Subcutaneous abdominal adipose tissue (tissue), 5 donors: Measurements from ENCODE around the gene TSGA10IP.
"Not testable (repeated sequence)": the region's sequence is repeated elsewhere in the genome, so short reads cannot be mapped to it uniquely, and the experiment has no call there.

Source experiments
- H3K27ac ChIP-seq: one replicate; pipeline ENCODE4 v1.7.0; 2013; ENCODE audit warnings: low read depth, mild to moderate bottlenecking, inconsistent platforms, low read length, moderate library complexity
- H3K27me3 ChIP-seq, 5 donors: one replicate each; pipeline ENCODE4 v1.7.0; 2013; ENCODE audit warnings: low read length in 5 of 5, inconsistent platforms in 1 of 5; ENCODE audit not compliant: control insufficient read depth in 5 of 5, insufficient read depth in 4 of 5
- H3K36me3 ChIP-seq, 5 donors: one replicate each; pipeline ENCODE4 v1.7.0; 2013; ENCODE audit warnings: low read length in 5 of 5; ENCODE audit not compliant: control insufficient read depth in 5 of 5, insufficient read depth in 5 of 5
- H3K4me1 ChIP-seq, 5 donors: one replicate each; pipeline ENCODE4 v1.7.0; 2013; ENCODE audit warnings: low read length in 5 of 5, mild to moderate bottlenecking in 3 of 5, moderate library complexity in 1 of 5; ENCODE audit not compliant: control insufficient read depth in 5 of 5, insufficient read depth in 5 of 5
- H3K4me3 ChIP-seq, 5 donors: one replicate each; pipeline ENCODE4 v1.7.0; 2013; ENCODE audit warnings: low read length in 5 of 5, low read depth in 1 of 5
- H3K9ac ChIP-seq, 5 donors: one replicate each; pipeline ENCODE4 v1.7.0; 2013; ENCODE audit warnings: low read length in 5 of 5, mild to moderate bottlenecking in 4 of 5, moderate library complexity in 3 of 5
- H3K9me3 ChIP-seq, 5 donors: one replicate each; pipeline ENCODE4 v1.7.0; 2013; ENCODE audit warnings: low read length in 5 of 5; ENCODE audit not compliant: control insufficient read depth in 5 of 5
- donor health status: healthy.
- donor health status: healthy.
- donor health status: healthy.
- donor health status: healthy.
- donor health status: healthy.

Gene TSGA10IP

GRCh38 chr11:65944767-65945166 lies 513 bp upstream of the TSGA10IP start:
- Histone ChIP-seq H3K36me3 (no peaks in the 10 kb centered on the region), H3K27me3 (peaks cover 0 to 7% (median 4%) of the 10 kb centered on the region in 5 donors), H3K9ac (no peak overlapping the region), H3K9me3 (no peaks in the 10 kb centered on the region), H3K4me1 (peaks cover 0 to 7% (median 0%) of the 10 kb centered on the region in 5 donors), H3K4me3 (no peak overlapping the region), H3K27ac (no peak overlapping the region)

- H3K9ac ChIP-seq: no peak overlapping the region
- no peaks in the 10 kb centered on the region for H3K9me3 ChIP-seq
- H3K36me3 ChIP-seq: no peaks in the 10 kb centered on the region
- peaks cover 0 to 7% (median 4%) of the 10 kb centered on the region in 5 donors for H3K27me3 ChIP-seq
- no peak overlapping the region for H3K27ac ChIP-seq
- H3K4me3 ChIP-seq: no peak overlapping the region
- peaks cover 0 to 7% (median 0%) of the 10 kb centered on the region in 5 donors for H3K4me1 ChIP-seq
These were observed 770 bp downstream of the TSGA10IP start for GRCh38 chr11:65945941-65946558.

GRCh38 chr11:65946655-65947054 lies 1.4 kb downstream of the TSGA10IP start:
- H3K9ac ChIP-seq: no peak overlapping the region
- peaks cover 0 to 5% (median 0%) of the 10 kb centered on the region in 5 donors for H3K4me1 ChIP-seq
- H3K27ac ChIP-seq: no peak overlapping the region
- no peak overlapping the region for H3K4me3 ChIP-seq
- H3K27me3 ChIP-seq: peaks cover 0 to 7% (median 4%) of the 10 kb centered on the region in 5 donors
- no peaks in the 10 kb centered on the region for H3K9me3 ChIP-seq
- H3K36me3 ChIP-seq: no peaks in the 10 kb centered on the region

GRCh38 chr11:65947133-65947532 lies 1.9 kb downstream of the TSGA10IP start:
- Histone ChIP-seq H3K9ac (no peak overlapping the region), H3K36me3 (no peaks in the 10 kb centered on the region), H3K4me1 (peaks cover 0 to under 1% (median 0%) of the 10 kb centered on the region in 5 donors), H3K27me3 (peaks cover 0 to 7% (median 4%) of the 10 kb centered on the region in 5 donors), H3K27ac (no peak overlapping the region), H3K4me3 (no peak overlapping the region), H3K9me3 (no peaks in the 10 kb centered on the region)

GRCh38 chr11:65947603-65948125 lies 2.4 kb downstream of the TSGA10IP start:
- H3K9me3 ChIP-seq: no peaks in the 10 kb centered on the region
- H3K9ac ChIP-seq: no peak overlapping the region
- H3K27ac ChIP-seq: no peak overlapping the region
- no peaks in the 10 kb centered on the region for H3K36me3 ChIP-seq
- no peak overlapping the region for H3K4me3 ChIP-seq
- no peaks in the 10 kb centered on the region for H3K4me1 ChIP-seq
- H3K27me3 ChIP-seq: peaks cover 0 to 7% (median 4%) of the 10 kb centered on the region in 5 donors

GRCh38 chr11:65950711-65951110 lies 5.4 kb downstream of the TSGA10IP start:
- not testable (repeated sequence) for H3K4me3 ChIP-seq, H3K27me3 ChIP-seq, H3K36me3 ChIP-seq, H3K9ac ChIP-seq, H3K4me1 ChIP-seq, H3K9me3 ChIP-seq, H3K27ac ChIP-seq

GRCh38 chr11:65951641-65952040 lies 6.4 kb downstream of the TSGA10IP start:
- not testable (repeated sequence) for H3K4me1 ChIP-seq, H3K4me3 ChIP-seq, H3K9ac ChIP-seq, H3K27ac ChIP-seq, H3K36me3 ChIP-seq, H3K27me3 ChIP-seq, H3K9me3 ChIP-seq

- Histone ChIP-seq H3K27me3 (peaks cover 4 to 9% (median 5%) of the 10 kb centered on the region in 5 donors), H3K4me1 (no peaks in the 10 kb centered on the region), H3K4me3 (no peak overlapping the region), H3K36me3 (no peaks in the 10 kb centered on the region), H3K27ac (no peak overlapping the region), H3K9me3 (no peaks in the 10 kb centered on the region), H3K9ac (no peak overlapping the region)
These were observed 6.8 kb downstream of the TSGA10IP start for GRCh38 chr11:65952052-65952521.

- H3K27me3 ChIP-seq: peaks cover 3 to 7% (median 5%) of the 10 kb centered on the region in 5 donors
- H3K27ac ChIP-seq: no peak overlapping the region
- H3K36me3 ChIP-seq: no peaks in the 10 kb centered on the region
- H3K4me1 ChIP-seq: no peaks in the 10 kb centered on the region
- no peak overlapping the region for H3K9ac ChIP-seq
- no peaks in the 10 kb centered on the region for H3K9me3 ChIP-seq
- H3K4me3 ChIP-seq: no peak overlapping the region
These were observed 8.2 kb downstream of the TSGA10IP start for GRCh38 chr11:65953471-65953870.

- H3K9me3 ChIP-seq: no peaks in the 10 kb centered on the region
- no peaks in the 10 kb centered on the region for H3K36me3 ChIP-seq
- no peaks in the 10 kb centered on the region for H3K4me1 ChIP-seq
- no peak overlapping the region for H3K27ac ChIP-seq
- H3K27me3 ChIP-seq: peaks cover 4 to 7% (median 6%) of the 10 kb centered on the region in 5 donors
- H3K9ac ChIP-seq: no peak overlapping the region
- H3K4me3 ChIP-seq: no peak overlapping the region
These were observed 9.5 kb downstream of the TSGA10IP start for GRCh38 chr11:65954771-65955170.
